CD4-positive, CD25-positive, alpha-beta regulatory T cell (primary cell): ENCODE results near the gene TUBB4A. TPM values are rescaled to one million over a fixed set of nuclear protein-coding genes. Genes with fewer than 3 reads are reported as not detected.

Experiments
- ATAC-seq, 2 donors: fragments of 150-1000 bp; cut with Tn5 transposase; one replicate each; pipeline ENCODE4 v1.10.0; 2021; ENCODE audit warnings: low read depth in 2 of 2, moderate number of reproducible peaks in 2 of 2, moderate library complexity in 1 of 2
- DNase-seq, 3 donors: peaks; one replicate each; pipeline versions ENCODE4 v3.0.0 to v3.0.0-alpha.2; 2012 to 2022; ENCODE audit warnings: mixed read lengths in 1 of 3
- H3K27ac ChIP-seq: one replicate; pipeline ENCODE4 v1.7.0; 2013; ENCODE audit warnings: mild to moderate bottlenecking, low read length; ENCODE audit not compliant: insufficient read depth, poor library complexity, severe bottlenecking
- H3K27me3 ChIP-seq: one replicate; pipeline ENCODE4 v1.7.0; 2013; ENCODE audit warnings: low read length; ENCODE audit not compliant: control insufficient read depth, insufficient read depth
- H3K36me3 ChIP-seq: one replicate; pipeline ENCODE4 v1.7.0; 2013; ENCODE audit warnings: mild to moderate bottlenecking, low read length, moderate library complexity; ENCODE audit not compliant: control insufficient read depth, insufficient read depth
- H3K4me1 ChIP-seq: 2 replicates; pipeline ENCODE4 v1.7.0; 2013; ENCODE audit warnings: mild to moderate bottlenecking, low read length; ENCODE audit not compliant: insufficient read depth, control insufficient read depth, poor library complexity, severe bottlenecking
- H3K4me3 ChIP-seq: one replicate; pipeline ENCODE4 v1.7.0; 2013; ENCODE audit warnings: low read depth, mild to moderate bottlenecking, low read length, moderate library complexity
- H3K9me3 ChIP-seq, 2 experiments: 1 replicate in 1 of 2; 2 replicates in 1 of 2; pipeline ENCODE4 v1.7.0; 2013; ENCODE audit warnings: low read length in 2 of 2, mild to moderate bottlenecking in 1 of 2, moderate library complexity in 1 of 2; ENCODE audit not compliant: control insufficient read depth in 2 of 2
- H3K27ac Mint-ChIP-seq, 3 donors: one replicate each; pipeline ENCODE4 v1.8.0; 2020 to 2022; ENCODE audit warnings: mild to moderate bottlenecking in 3 of 3, mixed read lengths in 3 of 3, moderate library complexity in 2 of 3
- H3K27me3 Mint-ChIP-seq: one replicate; pipeline ENCODE4 v1.8.0; 2022; ENCODE audit warnings: mild to moderate bottlenecking, mixed read lengths
- H3K36me3 Mint-ChIP-seq: one replicate; pipeline ENCODE4 v1.8.0; 2020; ENCODE audit warnings: mixed read lengths
- H3K4me1 Mint-ChIP-seq, 4 donors: one replicate each; pipeline ENCODE4 v1.8.0; 2020 to 2022; ENCODE audit warnings: mixed read lengths in 4 of 4, mild to moderate bottlenecking in 1 of 4
- H3K4me3 Mint-ChIP-seq, 4 donors: one replicate each; pipeline ENCODE4 v1.8.0; 2020 to 2022; ENCODE audit warnings: mild to moderate bottlenecking in 4 of 4, mixed read lengths in 4 of 4, moderate library complexity in 3 of 4
- H3K9me3 Mint-ChIP-seq, 7 donors: one replicate each; pipeline ENCODE4 v1.8.0; 2020 to 2022; ENCODE audit warnings: mixed read lengths in 7 of 7, mild to moderate bottlenecking in 3 of 7, moderate library complexity in 2 of 7
- polyA plus RNA-seq, 4 donors: library from polyadenylated mRNA; unstranded; fragments of 300-500 nt; fragmentation: Illumina TruSeq; gene quantifications; one replicate each; pipeline ENCODE4 v1.2.3, GENCODE V29; 2021
- total RNA-seq: library from RNA; stranded (reverse); gene quantifications from one replicate; pipeline ENCODE4 v1.2.3, GENCODE V29; 2022

The TUBB4A gene
- total and polyA plus RNA-seq, 5 donors from 2014 or later: 0.36 to 1.3 (median 1.0) TPM; not detected in 2

DNA sequence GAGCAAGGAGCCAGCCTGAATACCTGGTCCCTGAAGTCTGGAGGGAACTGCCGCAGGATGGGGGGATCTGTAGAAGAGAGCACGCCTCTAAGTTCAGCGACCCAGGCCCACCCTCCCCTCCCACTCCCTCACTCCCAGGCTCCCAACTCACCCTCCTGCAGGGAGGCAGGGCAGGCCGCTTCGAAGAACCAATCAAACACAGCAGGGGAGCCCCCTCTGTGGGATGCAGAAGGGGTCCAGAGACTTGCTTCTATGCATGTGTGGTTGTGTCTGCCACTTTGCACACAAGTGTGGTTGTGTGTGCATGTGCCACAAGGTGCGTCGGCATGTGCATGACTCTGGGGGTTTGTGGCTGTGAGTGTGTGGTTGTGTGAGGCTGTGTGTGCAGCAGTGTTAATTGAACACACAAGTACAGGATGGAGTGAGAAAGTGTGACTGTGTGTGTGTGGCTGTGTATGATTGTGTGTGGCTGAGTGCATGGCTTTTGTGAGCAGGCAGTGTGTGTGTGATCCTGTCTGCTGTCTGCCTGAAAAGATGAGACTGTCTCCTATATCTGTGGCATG lies 22.2 kb downstream of the TUBB4A start:
- Histone ChIP-seq H3K4me3 (peak overlapping the region; percentile 26), H3K9me3 (no peaks in the 10 kb centered on the region), H3K36me3 (peaks cover 31% of the 10 kb centered on the region), H3K4me1 (peaks cover 24% of the 10 kb centered on the region), H3K27ac (peak overlapping the region; percentile 14), H3K27me3 (no peaks in the 10 kb centered on the region)
- DNase-seq (no peak), ATAC-seq (no peak)
- Mint-ChIP-seq H3K4me1 (peaks cover 0 to 46% (median 23%) of the 10 kb centered on the region in 4 donors), H3K27me3 (no peaks in the 10 kb centered on the region), H3K4me3 (peak overlapping the region; percentile 95 to 100 (median 98)), H3K27ac (peak overlapping the region; percentile 92 to 99 (median 99)), H3K9me3 (no peaks in the 10 kb centered on the region), H3K36me3 (peaks cover 4% of the 10 kb centered on the region)

DNA sequence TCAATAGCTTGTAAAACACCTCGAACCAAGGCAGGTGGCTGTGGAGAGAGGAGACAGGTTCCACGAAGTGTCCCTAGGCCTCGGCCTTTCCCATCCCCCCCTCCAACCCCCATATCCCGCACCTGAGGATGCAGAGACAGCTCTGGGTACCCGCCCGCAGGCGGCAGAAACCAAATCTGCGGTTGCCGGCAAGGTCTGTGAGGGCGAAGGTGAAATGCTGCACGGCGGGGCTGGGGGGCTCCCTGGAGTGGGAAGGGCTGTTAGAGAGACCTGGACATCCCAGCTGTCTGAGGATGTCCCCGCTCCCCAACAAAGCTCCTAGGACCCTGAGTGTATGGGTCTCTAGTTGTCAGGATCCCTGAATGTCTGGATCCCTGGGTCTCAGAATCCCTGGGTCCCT lies 23.3 kb downstream of the TUBB4A start:
- Histone ChIP-seq H3K4me3 (no peak overlapping the region), H3K27me3 (no peaks in the 10 kb centered on the region), H3K4me1 (peaks cover 24% of the 10 kb centered on the region), H3K9me3 (no peaks in the 10 kb centered on the region), H3K36me3 (peaks cover 40% of the 10 kb centered on the region), H3K27ac (peak overlapping the region; percentile 8)
- Mint-ChIP-seq H3K4me3 (no peak overlapping the region), H3K36me3 (peaks cover 10% of the 10 kb centered on the region), H3K4me1 (peaks cover 0 to 46% (median 23%) of the 10 kb centered on the region in 4 donors), H3K9me3 (no peaks in the 10 kb centered on the region), H3K27ac (peak overlapping the region in 1 of 3 donors; percentile 99), H3K27me3 (no peaks in the 10 kb centered on the region)
- no peak for DNase-seq
- ATAC-seq: no peak

- Histone ChIP-seq H3K36me3 (peaks cover 42% of the 10 kb centered on the region), H3K4me1 (peaks cover 18% of the 10 kb centered on the region), H3K27ac (no peak overlapping the region), H3K9me3 (no peaks in the 10 kb centered on the region), H3K4me3 (no peak overlapping the region), H3K27me3 (no peaks in the 10 kb centered on the region)
- no peak for ATAC-seq
- peak overlapping the region in 1 of 4 donors; percentile 38 for H3K4me3 Mint-ChIP-seq
- no peaks in the 10 kb centered on the region for H3K27me3 Mint-ChIP-seq
- H3K4me1 Mint-ChIP-seq: peaks cover 0 to 30% (median 15%) of the 10 kb centered on the region in 4 donors
- no peak for DNase-seq
- no peaks in the 10 kb centered on the region for H3K9me3 Mint-ChIP-seq
- H3K27ac Mint-ChIP-seq: no peak overlapping the region
- peaks cover 11% of the 10 kb centered on the region for H3K36me3 Mint-ChIP-seq
Observed at GRCh38 chr19:6476896-6477431, 25.1 kb downstream of the TUBB4A start.

DNA sequence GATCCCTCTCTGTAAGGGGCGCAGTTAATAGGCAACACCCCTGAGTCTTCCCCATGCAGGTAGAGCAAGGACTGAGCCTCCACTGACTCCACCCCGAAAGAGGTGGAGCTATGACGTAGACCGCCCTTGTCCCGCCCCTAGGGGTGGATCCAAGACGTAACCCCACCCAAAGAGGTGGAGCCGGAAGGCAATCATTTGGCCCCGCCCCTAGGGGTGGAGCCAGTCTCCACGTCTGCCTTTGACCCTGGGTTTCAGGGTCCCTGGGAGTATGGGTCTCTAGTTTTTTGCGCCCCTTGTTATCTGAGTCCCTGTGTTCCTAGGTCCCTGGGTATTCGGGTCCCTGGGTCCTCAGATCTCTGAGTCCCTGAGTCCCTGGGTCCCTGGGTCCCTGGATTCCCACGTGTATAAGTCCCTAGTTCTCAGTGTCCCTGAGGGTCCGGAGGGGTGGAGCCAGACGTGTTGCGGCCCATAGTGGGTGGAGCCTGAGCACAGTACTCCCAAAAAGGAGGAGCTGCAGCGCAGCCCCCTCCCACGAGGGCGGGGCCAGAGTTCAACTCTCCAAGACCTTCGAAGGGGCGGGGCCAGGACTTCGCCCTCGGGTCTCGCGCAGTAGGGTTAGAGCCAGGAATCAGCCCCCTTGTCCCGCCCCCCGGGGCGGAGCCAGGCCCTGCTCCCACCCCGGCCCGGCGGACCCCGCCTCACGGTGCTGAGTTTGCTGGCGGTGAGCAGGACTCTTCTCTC lies 25.8 kb downstream of the TUBB4A start:
- H3K36me3 ChIP-seq: peaks cover 43% of the 10 kb centered on the region
- no peak overlapping the region for H3K4me3 ChIP-seq
- no peak overlapping the region for H3K27ac ChIP-seq
- Mint-ChIP-seq H3K27ac (peak overlapping the region in 2 of 3 donors; percentile 42 to 43), H3K27me3 (no peaks in the 10 kb centered on the region), H3K4me1 (peaks cover 0 to 25% (median 11%) of the 10 kb centered on the region in 4 donors), H3K4me3 (peak overlapping the region in 1 of 4 donors; percentile 68), H3K36me3 (peaks cover 11% of the 10 kb centered on the region), H3K9me3 (no peaks in the 10 kb centered on the region)
- ATAC-seq (peak; percentile 74 to 79), DNase-seq (peak; percentile 45 to 60 (median 52))
- no peaks in the 10 kb centered on the region for H3K27me3 ChIP-seq
- H3K9me3 ChIP-seq: no peaks in the 10 kb centered on the region
- H3K4me1 ChIP-seq: peaks cover 15% of the 10 kb centered on the region

DNA sequence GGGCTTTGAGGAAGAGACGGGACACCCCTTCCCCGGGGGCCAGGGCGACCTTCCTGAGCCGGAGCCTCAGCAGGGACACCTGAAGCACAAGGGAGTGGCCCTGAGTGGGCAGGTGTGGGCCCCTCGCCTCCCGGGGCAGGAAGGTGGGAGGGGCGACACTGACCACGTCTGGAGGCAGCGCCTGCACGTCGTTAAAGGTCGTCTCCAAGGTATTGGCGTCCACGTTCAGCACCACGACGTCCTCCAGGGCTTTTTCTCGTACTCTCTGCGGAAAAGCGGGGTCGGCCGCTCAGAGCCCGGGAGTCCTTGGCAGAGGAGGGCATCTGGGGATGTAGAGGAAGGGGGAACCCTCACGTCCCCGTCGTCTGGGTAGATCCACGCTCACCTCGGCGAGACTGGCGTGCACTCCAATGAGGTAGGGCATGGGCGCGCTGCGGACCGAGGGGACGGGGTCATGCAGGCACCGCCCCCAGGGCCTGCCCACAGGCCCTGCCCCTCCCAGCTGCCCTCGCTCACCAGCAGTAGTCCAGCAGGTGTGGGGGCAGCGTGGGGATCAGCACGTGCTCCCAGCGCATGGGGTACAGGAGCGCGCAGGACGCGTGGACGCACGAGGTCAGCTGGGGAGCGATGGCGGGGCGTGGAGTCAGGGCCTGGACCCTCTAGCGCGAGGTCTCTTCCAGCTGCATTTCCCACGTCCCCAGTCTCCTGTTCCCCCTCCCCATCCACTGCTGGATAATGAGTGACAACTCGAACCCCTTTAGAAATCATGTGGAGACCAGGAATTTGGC lies 26.6 kb downstream of the TUBB4A start:
- Histone ChIP-seq H3K9me3 (no peaks in the 10 kb centered on the region), H3K27ac (no peak overlapping the region), H3K4me3 (no peak overlapping the region), H3K27me3 (no peaks in the 10 kb centered on the region), H3K36me3 (peaks cover 48% of the 10 kb centered on the region), H3K4me1 (peaks cover 12% of the 10 kb centered on the region)
- Mint-ChIP-seq H3K4me1 (peaks cover 0 to 17% (median 6%) of the 10 kb centered on the region in 4 donors), H3K9me3 (no peaks in the 10 kb centered on the region), H3K27me3 (no peaks in the 10 kb centered on the region), H3K4me3 (no peak overlapping the region), H3K27ac (no peak overlapping the region), H3K36me3 (peaks cover 15% of the 10 kb centered on the region)
- ATAC-seq (no peak), DNase-seq (no peak)

- no peak overlapping the region for H3K27ac ChIP-seq
- H3K27me3 ChIP-seq: no peaks in the 10 kb centered on the region
- Mint-ChIP-seq H3K27ac (peak overlapping the region; percentile 4 to 63 (median 47)), H3K4me3 (peak overlapping the region in 1 of 4 donors; percentile 93), H3K27me3 (no peaks in the 10 kb centered on the region), H3K36me3 (peaks cover 19% of the 10 kb centered on the region), H3K4me1 (peaks cover 0 to 5% (median 0%) of the 10 kb centered on the region in 4 donors), H3K9me3 (no peaks in the 10 kb centered on the region)
- no peak for ATAC-seq
- peaks cover 52% of the 10 kb centered on the region for H3K36me3 ChIP-seq
- no peaks in the 10 kb centered on the region for H3K4me1 ChIP-seq
- no peaks in the 10 kb centered on the region for H3K9me3 ChIP-seq
- no peak overlapping the region for H3K4me3 ChIP-seq
- no peak for DNase-seq
Observed at GRCh38 chr19:6473647-6474046, 28.5 kb downstream of the TUBB4A start.

- H3K4me3 ChIP-seq: no peak overlapping the region
- H3K36me3 ChIP-seq: peaks cover 61% of the 10 kb centered on the region
- H3K27ac Mint-ChIP-seq: no peak overlapping the region
- no peaks in the 10 kb centered on the region for H3K4me1 ChIP-seq
- no peaks in the 10 kb centered on the region for H3K27me3 Mint-ChIP-seq
- peaks cover 0 to 7% (median under 1%) of the 10 kb centered on the region in 4 donors for H3K4me1 Mint-ChIP-seq
- no peak overlapping the region for H3K4me3 Mint-ChIP-seq
- no peak for ATAC-seq
- no peak overlapping the region for H3K27ac ChIP-seq
- no peaks in the 10 kb centered on the region for H3K9me3 ChIP-seq
- DNase-seq: no peak
- peaks cover 24% of the 10 kb centered on the region for H3K36me3 Mint-ChIP-seq
- no peaks in the 10 kb centered on the region for H3K9me3 Mint-ChIP-seq
- H3K27me3 ChIP-seq: no peaks in the 10 kb centered on the region
Observed at GRCh38 chr19:6472713-6473112, 29.4 kb downstream of the TUBB4A start.
